ENCODE data around the gene OPHN1.

DNA sequence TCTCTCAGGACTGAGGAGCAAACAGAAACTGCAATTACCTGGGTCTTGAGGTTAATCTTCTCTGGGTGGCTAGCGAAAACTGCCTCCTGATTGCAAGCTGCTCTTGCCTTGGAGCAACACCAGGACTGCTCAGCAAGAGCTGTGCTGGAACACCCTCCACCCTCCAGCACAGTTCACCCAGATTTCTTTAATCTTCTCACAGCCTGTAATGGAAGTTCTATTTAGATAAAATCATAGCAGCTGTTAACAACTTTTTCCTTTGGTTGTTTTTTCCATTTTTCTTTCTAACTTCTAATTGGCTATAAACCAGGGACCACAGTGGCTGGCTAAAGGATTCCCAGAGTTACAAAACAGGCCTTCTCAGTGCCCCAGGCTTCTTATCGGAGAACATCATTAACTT lies 36.3 kb downstream of the OPHN1 start:
- TF ChIP-seq POLR2A (IDR thresholded peaks at IDR 0.05; ENCODE audit: low read depth, low read length) (no peak), NFXL1 (IDR thresholded peaks at IDR 0.05; ENCODE audit: borderline replicate concordance) (no peak), NFYB (IDR thresholded peaks at IDR 0.05; ENCODE audit: insufficient read depth, low read depth, low read length) (no peak)
- TF ChIP-seq, protein P1, sequence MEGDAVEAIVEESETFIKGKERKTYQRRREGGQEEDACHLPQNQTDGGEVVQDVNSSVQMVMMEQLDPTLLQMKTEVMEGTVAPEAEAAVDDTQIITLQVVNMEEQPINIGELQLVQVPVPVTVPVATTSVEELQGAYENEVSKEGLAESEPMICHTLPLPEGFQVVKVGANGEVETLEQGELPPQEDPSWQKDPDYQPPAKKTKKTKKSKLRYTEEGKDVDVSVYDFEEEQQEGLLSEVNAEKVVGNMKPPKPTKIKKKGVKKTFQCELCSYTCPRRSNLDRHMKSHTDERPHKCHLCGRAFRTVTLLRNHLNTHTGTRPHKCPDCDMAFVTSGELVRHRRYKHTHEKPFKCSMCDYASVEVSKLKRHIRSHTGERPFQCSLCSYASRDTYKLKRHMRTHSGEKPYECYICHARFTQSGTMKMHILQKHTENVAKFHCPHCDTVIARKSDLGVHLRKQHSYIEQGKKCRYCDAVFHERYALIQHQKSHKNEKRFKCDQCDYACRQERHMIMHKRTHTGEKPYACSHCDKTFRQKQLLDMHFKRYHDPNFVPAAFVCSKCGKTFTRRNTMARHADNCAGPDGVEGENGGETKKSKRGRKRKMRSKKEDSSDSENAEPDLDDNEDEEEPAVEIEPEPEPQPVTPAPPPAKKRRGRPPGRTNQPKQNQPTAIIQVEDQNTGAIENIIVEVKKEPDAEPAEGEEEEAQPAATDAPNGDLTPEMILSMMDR (IDR thresholded peaks at IDR 0.05 in 2 of 3, conservative IDR thresholded peaks at IDR 0.05 in 1 of 3; ENCODE audit: control insufficient read depth in 2 of 3, extremely low read depth in 1 of 3, insufficient read depth in 1 of 3, low read depth in 3 of 3, low read length in 3 of 3): no peak
